HEK293 (cell line): ENCODE results near the gene OR52N4.

ENCODE experiments used
- CTCF ChIA-PET: fragments of 350-600 bp; formaldehyde crosslinking; extraction: SDS; loops from one replicate; lab custom pipeline; 2021; ENCODE audit warnings: antibody characterized with exemption; lab: Yijun Ruan, JAX
- POLR2A ChIA-PET: fragments of 300-600 bp; formaldehyde crosslinking; extraction: SDS; loops from one replicate; lab custom pipeline; 2020; ENCODE audit warnings: antibody characterized with exemption, inconsistent platforms; lab: Yijun Ruan, JAX
- H3K27ac ChIP-seq: fragments of 200-500 bp; sonication (Bioruptor generic); 2 replicates; pipeline ENCODE4 v1.5.1; 2014; ENCODE audit warnings: low read depth, low read length, control low read depth, inconsistent platforms; ENCODE audit errors: extremely low read depth
- H3K36me3 ChIP-seq, 2 experiments: fragments of 200-500 bp in 1 of 2; sonication (Bioruptor generic) in 1 of 2; 1 replicate in 1 of 2; 2 replicates in 1 of 2; pipeline ENCODE4 v1.5.1; 2014 to 2017; ENCODE audit warnings: inconsistent platforms in 2 of 2, low read length in 2 of 2; ENCODE audit not compliant: control insufficient read depth in 2 of 2, insufficient read depth in 1 of 2
- H3K4me1 ChIP-seq: fragments of 200-500 bp; sonication (Bioruptor generic); 2 replicates; pipeline ENCODE4 v1.5.1; 2014; ENCODE audit warnings: mild to moderate bottlenecking, low read length, inconsistent platforms; ENCODE audit not compliant: control insufficient read depth, insufficient read depth
- H3K4me3 ChIP-seq: 2 replicates; pipeline ENCODE4 v1.5.1; 2011; ENCODE audit warnings: low read depth, mild to moderate bottlenecking, control low read depth, low read length, moderate library complexity
- H3K9me3 ChIP-seq: fragments of 200-500 bp; sonication (Bioruptor generic); 2 replicates; pipeline ENCODE4 v1.5.1; 2014; ENCODE audit warnings: low read depth, low read length, inconsistent platforms; ENCODE audit not compliant: control insufficient read depth, insufficient read depth
- GLIS1 ChIP-seq: fragments of 450-650 bp; formaldehyde crosslinking; IDR thresholded peaks from 2 replicates; pipeline ENCODE4 v1.5.1; 2016; ENCODE audit warnings: missing biosample characterization, missing genetic modification characterization
- KLF9 ChIP-seq: fragments of 450-650 bp; formaldehyde crosslinking; IDR thresholded peaks from 2 replicates; pipeline ENCODE4 v1.5.1; 2016; ENCODE audit warnings: missing biosample characterization, missing genetic modification characterization, low read depth
- SP3 ChIP-seq: fragments of 450-650 bp; formaldehyde crosslinking; IDR thresholded peaks from 2 replicates; pipeline ENCODE4 v1.5.1; 2016; ENCODE audit warnings: missing biosample characterization, missing genetic modification characterization
- TCF7L2 ChIP-seq: IDR thresholded peaks from 2 replicates; pipeline ENCODE4 v1.6.1; 2011; ENCODE audit warnings: low read depth, mild to moderate bottlenecking, inconsistent platforms, low read length, moderate library complexity, borderline replicate concordance
- WT1 ChIP-seq: fragments of 450-650 bp; formaldehyde crosslinking; IDR thresholded peaks from 2 replicates; pipeline ENCODE4 v1.5.1; 2016; ENCODE audit warnings: missing biosample characterization, missing genetic modification characterization
- YY2 ChIP-seq: fragments of 450-650 bp; formaldehyde crosslinking; IDR thresholded peaks from 2 replicates; pipeline ENCODE4 v1.5.1; 2016; ENCODE audit warnings: missing biosample characterization, missing genetic modification characterization
- ZBTB11 ChIP-seq: fragments of 450-650 bp; formaldehyde crosslinking; conservative IDR thresholded peaks from 2 replicates; pipeline ENCODE4 v1.5.1; 2016; ENCODE audit warnings: low read depth, missing biosample characterization, missing genetic modification characterization
- ZBTB21 ChIP-seq: fragments of 450-650 bp; formaldehyde crosslinking; IDR thresholded peaks from 2 replicates; pipeline ENCODE4 v1.5.1; 2017; ENCODE audit warnings: missing biosample characterization, missing genetic modification characterization
- ZBTB44 ChIP-seq: fragments of 450-650 bp; IDR thresholded peaks from 2 replicates; pipeline ENCODE4 v1.5.1; 2018; ENCODE audit warnings: missing biosample characterization, mild to moderate bottlenecking, missing genetic modification characterization
- ZBTB6 ChIP-seq: fragments of 450-650 bp; formaldehyde crosslinking; IDR thresholded peaks from 2 replicates; pipeline ENCODE4 v1.5.1; 2017; ENCODE audit warnings: missing biosample characterization, missing genetic modification characterization
- ZNF132 ChIP-seq: fragments of 450-650 bp; formaldehyde crosslinking; IDR thresholded peaks from 2 replicates; pipeline ENCODE4 v1.5.1; 2017; ENCODE audit warnings: missing biosample characterization, missing genetic modification characterization, borderline replicate concordance
- ZNF16 ChIP-seq: fragments of 450-650 bp; formaldehyde crosslinking; IDR thresholded peaks from 2 replicates; pipeline ENCODE4 v1.5.1; 2016; ENCODE audit warnings: low read depth, missing biosample characterization, missing genetic modification characterization
- ZNF24 ChIP-seq: fragments of 450-650 bp; formaldehyde crosslinking; IDR thresholded peaks from 2 replicates; pipeline ENCODE4 v1.5.1; 2016; ENCODE audit warnings: missing biosample characterization, missing genetic modification characterization
- ZNF292 ChIP-seq: fragments of 450-650 bp; formaldehyde crosslinking; IDR thresholded peaks from 2 replicates; pipeline ENCODE4 v1.5.1; 2016; ENCODE audit warnings: low read depth, missing biosample characterization, missing genetic modification characterization, borderline replicate concordance
- ZNF423 ChIP-seq: fragments of 450-650 bp; formaldehyde crosslinking; IDR thresholded peaks from 2 replicates; pipeline ENCODE4 v1.5.1; 2016; ENCODE audit warnings: missing biosample characterization, missing genetic modification characterization
- ZNF488 ChIP-seq: fragments of 450-650 bp; formaldehyde crosslinking; IDR thresholded peaks from 2 replicates; pipeline ENCODE4 v1.5.1; 2016; ENCODE audit warnings: missing biosample characterization, missing genetic modification characterization
- ZNF610 ChIP-seq: fragments of 450-650 bp; formaldehyde crosslinking; IDR thresholded peaks from 2 replicates; pipeline ENCODE4 v1.5.1; 2016; ENCODE audit warnings: missing biosample characterization, missing genetic modification characterization, borderline replicate concordance
- ZNF626 ChIP-seq: fragments of 450-650 bp; sonication (Bioruptor Pico); formaldehyde crosslinking; IDR thresholded peaks from 2 replicates; pipeline ENCODE4 v1.5.1; 2018; ENCODE audit warnings: missing biosample characterization, missing genetic modification characterization, inconsistent platforms
- TF ChIP-seq, protein P1 (sequence below): fragments of 450-650 bp; formaldehyde crosslinking; IDR thresholded peaks from 2 replicates; pipeline ENCODE4 v1.5.1; 2017; ENCODE audit warnings: missing biosample characterization, missing genetic modification characterization
- TF ChIP-seq, protein P2 (sequence below): fragments of 450-650 bp; formaldehyde crosslinking; IDR thresholded peaks from 2 replicates; pipeline ENCODE4 v1.5.1; 2016; ENCODE audit warnings: missing biosample characterization, missing genetic modification characterization

The OR52N4 gene

GRCh38 chr11:5719703-5720495 is 34.1 kb upstream of the OR52N4 start:
- POLR2A ChIA-PET = no interaction called here
- H3K9me3 ChIP-seq = no peaks in the 10 kb centered on the region
- H3K4me3 ChIP-seq = no peak overlapping the region
- no peaks in the 10 kb centered on the region for H3K36me3 ChIP-seq
- H3K27ac ChIP-seq = no peak overlapping the region
- no peaks in the 10 kb centered on the region for H3K4me1 ChIP-seq
- TF ChIP-seq ZNF626 (tag by site-specific recombination) (no peak), ZNF610 (no peak), ZNF16 (tag by site-specific recombination) (no peak), ZBTB21 (tag by site-specific recombination) (no peak), GLIS1 (tag by site-specific recombination) (no peak), YY2 (no peak), TCF7L2 (no peak), KLF9 (no peak), ZNF292 (tag by site-specific recombination) (no peak)
- TF ChIP-seq, protein P1, sequence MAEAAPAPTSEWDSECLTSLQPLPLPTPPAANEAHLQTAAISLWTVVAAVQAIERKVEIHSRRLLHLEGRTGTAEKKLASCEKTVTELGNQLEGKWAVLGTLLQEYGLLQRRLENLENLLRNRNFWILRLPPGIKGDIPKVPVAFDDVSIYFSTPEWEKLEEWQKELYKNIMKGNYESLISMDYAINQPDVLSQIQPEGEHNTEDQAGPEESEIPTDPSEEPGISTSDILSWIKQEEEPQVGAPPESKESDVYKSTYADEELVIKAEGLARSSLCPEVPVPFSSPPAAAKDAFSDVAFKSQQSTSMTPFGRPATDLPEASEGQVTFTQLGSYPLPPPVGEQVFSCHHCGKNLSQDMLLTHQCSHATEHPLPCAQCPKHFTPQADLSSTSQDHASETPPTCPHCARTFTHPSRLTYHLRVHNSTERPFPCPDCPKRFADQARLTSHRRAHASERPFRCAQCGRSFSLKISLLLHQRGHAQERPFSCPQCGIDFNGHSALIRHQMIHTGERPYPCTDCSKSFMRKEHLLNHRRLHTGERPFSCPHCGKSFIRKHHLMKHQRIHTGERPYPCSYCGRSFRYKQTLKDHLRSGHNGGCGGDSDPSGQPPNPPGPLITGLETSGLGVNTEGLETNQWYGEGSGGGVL (tag by site-specific recombination) = no peak
- CTCF ChIA-PET = no interaction called here

DNA sequence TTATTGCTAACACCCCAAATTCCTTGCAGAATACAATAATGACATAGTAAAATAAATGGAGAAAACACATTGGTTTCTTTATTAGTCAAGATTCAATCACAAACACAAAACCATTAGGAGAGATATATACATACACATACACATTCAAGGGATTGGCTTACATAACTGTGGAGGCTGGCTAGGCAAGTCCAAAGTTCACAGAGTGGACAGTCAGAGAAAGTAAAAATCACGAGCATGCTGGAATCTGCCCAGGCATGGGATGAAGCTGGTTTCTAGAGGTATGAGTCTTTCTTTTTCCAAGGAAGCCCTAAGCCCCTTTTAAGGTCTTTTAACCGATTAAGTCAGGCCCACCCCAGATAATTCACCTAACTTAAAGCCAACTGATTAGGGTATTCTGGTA is 31.4 kb upstream of the OR52N4 start:
- no peaks in the 10 kb centered on the region for H3K9me3 ChIP-seq
- ChIA-PET CTCF (no interaction called here), POLR2A (no interaction called here)
- no peak overlapping the region for H3K27ac ChIP-seq
- H3K4me1 ChIP-seq = no peaks in the 10 kb centered on the region
- no peak overlapping the region for H3K4me3 ChIP-seq
- no peaks in the 10 kb centered on the region for H3K36me3 ChIP-seq
- TF ChIP-seq ZBTB6 (no peak), ZNF488 (no peak), ZBTB44 (no peak), ZNF423 (no peak), WT1 (no peak), ZBTB11 (tag by site-specific recombination) (no peak), ZNF132 (tag by site-specific recombination) (no peak), ZNF24 (no peak), SP3 (tag by site-specific recombination) (no peak)
- TF ChIP-seq, protein P2, sequence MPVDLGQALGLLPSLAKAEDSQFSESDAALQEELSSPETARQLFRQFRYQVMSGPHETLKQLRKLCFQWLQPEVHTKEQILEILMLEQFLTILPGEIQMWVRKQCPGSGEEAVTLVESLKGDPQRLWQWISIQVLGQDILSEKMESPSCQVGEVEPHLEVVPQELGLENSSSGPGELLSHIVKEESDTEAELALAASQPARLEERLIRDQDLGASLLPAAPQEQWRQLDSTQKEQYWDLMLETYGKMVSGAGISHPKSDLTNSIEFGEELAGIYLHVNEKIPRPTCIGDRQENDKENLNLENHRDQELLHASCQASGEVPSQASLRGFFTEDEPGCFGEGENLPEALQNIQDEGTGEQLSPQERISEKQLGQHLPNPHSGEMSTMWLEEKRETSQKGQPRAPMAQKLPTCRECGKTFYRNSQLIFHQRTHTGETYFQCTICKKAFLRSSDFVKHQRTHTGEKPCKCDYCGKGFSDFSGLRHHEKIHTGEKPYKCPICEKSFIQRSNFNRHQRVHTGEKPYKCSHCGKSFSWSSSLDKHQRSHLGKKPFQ (tag by site-specific recombination) = no peak
- TF ChIP-seq, all 188 proteins: peak for 0
